Measurements from ENCODE around the gene NXT1. TPM values are rescaled to one million over a fixed set of nuclear protein-coding genes. Genes with fewer than 3 reads are reported as not detected.

NXT1 gene
- total RNA-seq, 1 donor from 2014 or later: 12.6 TPM

- Mint-ChIP-seq H3K27me3 (ENCODE audit: unreplicated experiment) (peaks cover 2% of the 10 kb centered on the region), H3K36me3 (ENCODE audit: unreplicated experiment) (peaks cover 5% of the 10 kb centered on the region), H3K9me3 (ENCODE audit: unreplicated experiment) (peaks cover 2% of the 10 kb centered on the region), H3K4me1 (ENCODE audit: low read depth, unreplicated experiment) (no peaks in the 10 kb centered on the region), H3K27ac (ENCODE audit: unreplicated experiment) (no peak overlapping the region), H3K4me3 (ENCODE audit: unreplicated experiment) (no peak overlapping the region)
- DNase-seq: no peak
- TF ChIP-seq CTCF (IDR thresholded peaks at IDR 0.05; ENCODE audit: partially characterized antibody, unreplicated experiment): no peak
Measured at GRCh38 chr20:23308908-23309307, 41.7 kb upstream of the NXT1 start.

- Mint-ChIP-seq H3K27ac (ENCODE audit: unreplicated experiment) (no peak overlapping the region), H3K27me3 (ENCODE audit: unreplicated experiment) (peaks cover 2% of the 10 kb centered on the region), H3K9me3 (ENCODE audit: unreplicated experiment) (peaks cover 2% of the 10 kb centered on the region), H3K4me3 (ENCODE audit: unreplicated experiment) (no peak overlapping the region), H3K4me1 (ENCODE audit: low read depth, unreplicated experiment) (no peaks in the 10 kb centered on the region), H3K36me3 (ENCODE audit: unreplicated experiment) (peaks cover 5% of the 10 kb centered on the region)
- TF ChIP-seq CTCF (IDR thresholded peaks at IDR 0.05; ENCODE audit: partially characterized antibody, unreplicated experiment): no peak
- no peak for DNase-seq
Measured at GRCh38 chr20:23309781-23310180, 40.8 kb upstream of the NXT1 start.

GRCh38 chr20:23311947-23312506 lies 38.6 kb upstream of the NXT1 start:
- no peak for DNase-seq
- Mint-ChIP-seq H3K4me3 (ENCODE audit: unreplicated experiment) (no peak overlapping the region), H3K9me3 (ENCODE audit: unreplicated experiment) (peaks cover 2% of the 10 kb centered on the region), H3K27me3 (ENCODE audit: unreplicated experiment) (peaks cover 2% of the 10 kb centered on the region), H3K27ac (ENCODE audit: unreplicated experiment) (no peak overlapping the region), H3K36me3 (ENCODE audit: unreplicated experiment) (peaks cover 5% of the 10 kb centered on the region), H3K4me1 (ENCODE audit: low read depth, unreplicated experiment) (no peaks in the 10 kb centered on the region)
- no peak for TF ChIP-seq CTCF (IDR thresholded peaks at IDR 0.05; ENCODE audit: partially characterized antibody, unreplicated experiment)

- peaks cover 3% of the 10 kb centered on the region for H3K36me3 Mint-ChIP-seq (ENCODE audit: unreplicated experiment)
- H3K4me1 Mint-ChIP-seq (ENCODE audit: low read depth, unreplicated experiment): no peaks in the 10 kb centered on the region
Measured at GRCh38 chr20:23313271-23313670, 37.3 kb upstream of the NXT1 start.

More at GRCh38 chr20:23313271-23313670, 37.3 kb upstream of the NXT1 start:
- no peak for TF ChIP-seq CTCF (IDR thresholded peaks at IDR 0.05; ENCODE audit: partially characterized antibody, unreplicated experiment)
- H3K27ac Mint-ChIP-seq (ENCODE audit: unreplicated experiment): no peak overlapping the region
- peaks cover under 1% of the 10 kb centered on the region for H3K9me3 Mint-ChIP-seq (ENCODE audit: unreplicated experiment)
- no peak for DNase-seq
- no peak overlapping the region for H3K4me3 Mint-ChIP-seq (ENCODE audit: unreplicated experiment)
- H3K27me3 Mint-ChIP-seq (ENCODE audit: unreplicated experiment): peaks cover 2% of the 10 kb centered on the region
